ENCODE measurements around the gene CHCHD6. TPM values are rescaled to one million over a fixed set of nuclear protein-coding genes. Genes with fewer than 3 reads are reported as not detected.
A peak's percentile ranks its signal among the peaks of the same experiment; 100 is the strongest.

CHCHD6 gene
- total RNA-seq, 1 experiment from 2014 or later, result 36.3 TPM

GRCh38 chr3:126692858-126693257 lies 11.2 kb upstream of the CHCHD6 start:
- no peak for TF ChIP-seq CBX3 (IDR thresholded peaks at IDR 0.05; ENCODE audit: low read depth)
- no peak for TF ChIP-seq RAD21 (IDR thresholded peaks at IDR 0.05; ENCODE audit: low read depth)
- no peak for TF ChIP-seq FOSL1 (IDR thresholded peaks at IDR 0.05; ENCODE audit: low read depth)
- no peak for TF ChIP-seq SIN3A (IDR thresholded peaks at IDR 0.05; ENCODE audit: low read depth)
- TF ChIP-seq ZBTB33 (IDR thresholded peaks at IDR 0.05; ENCODE audit: extremely low read depth, insufficient replicate concordance, low read length), result no peak
- TF ChIP-seq YY1 (IDR thresholded peaks at IDR 0.05; ENCODE audit: extremely low read depth, insufficient replicate concordance, low read depth, low read length), result no peak
- TF ChIP-seq, protein P1, sequence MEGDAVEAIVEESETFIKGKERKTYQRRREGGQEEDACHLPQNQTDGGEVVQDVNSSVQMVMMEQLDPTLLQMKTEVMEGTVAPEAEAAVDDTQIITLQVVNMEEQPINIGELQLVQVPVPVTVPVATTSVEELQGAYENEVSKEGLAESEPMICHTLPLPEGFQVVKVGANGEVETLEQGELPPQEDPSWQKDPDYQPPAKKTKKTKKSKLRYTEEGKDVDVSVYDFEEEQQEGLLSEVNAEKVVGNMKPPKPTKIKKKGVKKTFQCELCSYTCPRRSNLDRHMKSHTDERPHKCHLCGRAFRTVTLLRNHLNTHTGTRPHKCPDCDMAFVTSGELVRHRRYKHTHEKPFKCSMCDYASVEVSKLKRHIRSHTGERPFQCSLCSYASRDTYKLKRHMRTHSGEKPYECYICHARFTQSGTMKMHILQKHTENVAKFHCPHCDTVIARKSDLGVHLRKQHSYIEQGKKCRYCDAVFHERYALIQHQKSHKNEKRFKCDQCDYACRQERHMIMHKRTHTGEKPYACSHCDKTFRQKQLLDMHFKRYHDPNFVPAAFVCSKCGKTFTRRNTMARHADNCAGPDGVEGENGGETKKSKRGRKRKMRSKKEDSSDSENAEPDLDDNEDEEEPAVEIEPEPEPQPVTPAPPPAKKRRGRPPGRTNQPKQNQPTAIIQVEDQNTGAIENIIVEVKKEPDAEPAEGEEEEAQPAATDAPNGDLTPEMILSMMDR (IDR thresholded peaks at IDR 0.05 in 2 of 3, conservative IDR thresholded peaks at IDR 0.05 in 1 of 3; ENCODE audit: borderline replicate concordance in 1 of 3, insufficient read depth in 1 of 3, low read depth in 2 of 3, low read length in 2 of 3), result no peak
- no peak for TF ChIP-seq SP1 (IDR thresholded peaks at IDR 0.05; ENCODE audit: low read depth)
- no peak for TF ChIP-seq POLR2AphosphoS5 (IDR thresholded peaks at IDR 0.05; ENCODE audit: low read depth, low read length)
- TF ChIP-seq ZFX (IDR thresholded peaks at IDR 0.05), result no peak
- TF ChIP-seq TCF7L2 (IDR thresholded peaks at IDR 0.05; ENCODE audit: borderline replicate concordance, extremely low read depth, insufficient read depth, insufficient read length), result no peak
- peak; percentile 58 for ATAC-seq
- no TSS peak for BruUV-seq (replicated peaks)
- no peak overlapping the region for H3K4me2 ChIP-seq (ENCODE audit: low read length)
- CTCF ChIA-PET, result no interaction called here
- no peak for DNase-seq (ENCODE audit: low read depth, low spot score)
- H4K20me1 ChIP-seq (ENCODE audit: insufficient read depth), result no peaks in the 10 kb centered on the region
- H3K27me3 ChIP-seq (ENCODE audit: insufficient read depth, low read length), result no peaks in the 10 kb centered on the region; the same call in 1 of the 2 replicates
- RAD21 ChIA-PET (ENCODE audit: low non-redundant PET in 1 of 2, low total read pairs in 2 of 2, uncharacterized antibody in 2 of 2, unreplicated experiment in 2 of 2), result no interaction called here
- no peak overlapping the region for H3K4me3 ChIP-seq (replicated peaks in 1 of 2; ENCODE audit: low read depth in 1 of 2, low read length in 2 of 2)
- no peaks in the 10 kb centered on the region for H3K36me3 ChIP-seq (ENCODE audit: control insufficient read depth in 1 of 2, insufficient read depth in 2 of 2, low read length in 2 of 2)
- no peak overlapping the region for H3K9ac ChIP-seq (ENCODE audit: low read length)
- H3K79me2 ChIP-seq (ENCODE audit: insufficient read depth, low read length), result no peaks in the 10 kb centered on the region
- no peaks in the 10 kb centered on the region for H3K4me1 ChIP-seq (ENCODE audit: control insufficient read depth in 1 of 2, insufficient read depth in 2 of 2, low read length in 2 of 2)
- H3K9me2 ChIP-seq (ENCODE audit: insufficient read depth), result no peaks in the 10 kb centered on the region
- POLR2A ChIA-PET, result no interaction called here
- no peaks in the 10 kb centered on the region for H3K9me3 ChIP-seq (ENCODE audit: control insufficient read depth in 1 of 2, insufficient read depth in 1 of 2, low read depth in 1 of 2, low read length in 2 of 2)
- intact Hi-C loops (cut with micrococcal nuclease), result no loop called here
- H2AFZ ChIP-seq (ENCODE audit: low read depth, low read length, poor library complexity, severe bottlenecking), result no peak overlapping the region
- no peak overlapping the region for H3K27ac ChIP-seq (ENCODE audit: low read depth, low read length)

All from HCT116 (cell line).